HG03095 (cell line): ENCODE results near the gene ATXN3L.
"Not testable (repeated sequence)": the region's sequence is repeated elsewhere in the genome, so short reads cannot be mapped to it uniquely, and the experiment has no call there.

ENCODE experiments used
- ATAC-seq: cut with Tn5 transposase; IDR thresholded peaks from one replicate; pipeline ENCODE4 v1.9.1; 2021; ENCODE audit warnings: moderate library complexity; ENCODE audit not compliant: unreplicated experiment

Gene ATXN3L

DNA sequence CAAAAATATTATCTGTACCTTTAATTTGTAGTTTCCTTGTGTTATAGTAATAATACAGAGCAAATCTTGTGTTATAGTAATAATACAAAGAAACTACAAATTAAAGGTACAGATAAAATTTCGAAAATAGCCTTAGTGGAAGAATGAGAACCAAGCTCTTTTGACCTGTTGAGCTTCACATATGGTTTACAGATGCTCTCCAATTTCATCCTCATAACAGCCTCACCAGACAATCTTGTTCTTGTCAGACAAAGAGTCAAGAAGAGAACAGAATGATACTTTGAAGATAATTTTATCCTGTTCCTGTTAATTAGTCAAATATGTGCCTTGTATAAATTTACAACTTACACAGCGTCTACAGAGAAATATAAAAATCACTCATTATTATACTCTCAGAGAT, 12.8 kb downstream of the ATXN3L start:
- ATAC-seq, result no peak

DNA sequence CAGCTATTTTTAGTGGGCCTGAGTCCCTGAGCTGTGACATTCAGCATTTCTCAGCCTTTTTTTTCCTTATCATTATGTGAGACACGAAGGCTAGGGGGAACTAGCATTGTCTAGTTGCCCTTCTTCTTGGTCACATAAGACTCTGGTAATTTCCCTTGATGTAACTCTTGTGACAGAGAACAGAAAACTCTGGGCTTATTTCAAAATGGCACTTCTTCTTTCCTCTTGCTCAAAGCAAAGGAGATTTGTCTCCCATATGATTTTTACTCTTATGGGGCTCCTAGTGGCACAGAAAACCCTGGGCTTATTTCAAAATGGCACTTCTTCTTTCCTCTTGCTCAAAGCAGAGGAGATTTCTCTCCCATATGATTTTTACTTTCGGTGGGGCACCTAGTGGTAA, 14.7 kb downstream of the ATXN3L start:
- ATAC-seq, result no peak

DNA sequence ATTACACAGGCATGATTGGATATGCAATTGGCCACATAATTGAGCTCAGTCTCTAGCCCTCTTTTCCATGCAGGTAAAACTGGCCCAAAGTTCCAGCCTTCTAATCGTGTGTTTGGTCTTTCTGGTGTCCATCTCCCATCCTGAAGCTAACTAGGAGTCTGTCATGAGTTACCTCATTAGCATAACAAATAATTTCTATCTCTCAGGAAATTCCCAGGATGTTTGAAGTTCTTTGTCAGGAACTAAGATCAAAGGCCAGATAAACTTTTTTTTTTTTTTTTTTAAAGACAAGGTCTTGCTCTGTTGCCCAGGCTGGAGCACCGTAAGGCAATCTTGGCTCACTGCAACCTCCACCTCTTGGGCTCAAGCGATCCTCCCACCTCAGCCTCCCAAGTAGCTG, 15.8 kb downstream of the ATXN3L start:
- no peak for ATAC-seq

DNA sequence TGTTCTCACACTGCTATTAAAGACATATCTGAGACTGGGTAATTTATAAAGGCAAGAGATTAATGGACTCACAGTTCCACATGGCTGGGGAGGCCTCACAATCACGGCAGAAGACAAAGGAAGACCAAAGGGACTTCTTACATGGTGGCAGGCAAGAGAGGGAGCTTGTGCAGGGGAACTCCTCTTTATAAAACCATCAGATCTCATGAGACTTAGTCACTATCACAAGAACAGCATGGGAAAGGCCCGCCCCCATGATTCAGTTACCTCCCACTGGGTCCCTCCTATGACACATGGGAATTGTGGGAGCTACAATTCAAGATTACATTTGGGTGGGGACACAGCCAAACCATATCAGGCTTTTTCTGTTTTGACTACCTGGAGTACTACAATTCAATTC, 16.6 kb downstream of the ATXN3L start:
- ATAC-seq, result not testable (repeated sequence)

DNA sequence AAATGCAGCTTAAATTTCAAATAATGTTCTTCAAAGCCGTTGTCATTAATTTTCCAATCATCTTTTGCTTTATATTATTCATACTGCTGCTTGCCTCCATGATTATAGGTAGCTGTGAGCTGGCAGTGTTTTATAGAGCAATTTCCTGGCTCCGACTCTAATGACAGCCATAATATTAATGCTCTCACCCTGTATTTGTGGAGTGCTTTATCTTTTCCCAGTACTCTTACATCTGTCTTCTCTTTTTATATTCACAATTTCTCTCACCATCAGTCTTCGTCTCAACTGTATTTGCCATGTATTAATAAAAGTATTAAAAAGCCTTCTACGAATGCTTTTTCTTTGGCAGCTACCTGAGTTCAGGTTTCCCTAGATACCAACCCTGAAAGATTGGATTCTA, 21.0 kb downstream of the ATXN3L start:
- no peak for ATAC-seq

DNA sequence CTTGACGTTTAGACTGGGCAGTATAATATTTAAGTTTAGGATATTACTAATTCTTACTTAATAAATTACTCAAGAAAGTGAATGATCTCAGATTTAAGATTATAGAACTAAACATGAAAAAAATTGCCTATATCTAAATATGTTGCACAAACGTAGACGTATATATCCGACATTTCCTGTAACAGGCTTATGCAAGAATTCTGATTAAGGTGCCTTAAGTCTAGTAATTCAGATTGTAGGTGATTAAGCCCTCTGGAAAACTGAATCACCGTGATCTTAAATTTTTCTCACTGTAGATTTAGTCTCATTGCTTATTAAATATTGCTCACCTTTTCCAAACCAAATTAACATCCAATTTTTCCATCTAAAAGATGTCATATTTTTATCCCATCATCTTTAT, 24.0 kb downstream of the ATXN3L start:
- no peak for ATAC-seq

DNA sequence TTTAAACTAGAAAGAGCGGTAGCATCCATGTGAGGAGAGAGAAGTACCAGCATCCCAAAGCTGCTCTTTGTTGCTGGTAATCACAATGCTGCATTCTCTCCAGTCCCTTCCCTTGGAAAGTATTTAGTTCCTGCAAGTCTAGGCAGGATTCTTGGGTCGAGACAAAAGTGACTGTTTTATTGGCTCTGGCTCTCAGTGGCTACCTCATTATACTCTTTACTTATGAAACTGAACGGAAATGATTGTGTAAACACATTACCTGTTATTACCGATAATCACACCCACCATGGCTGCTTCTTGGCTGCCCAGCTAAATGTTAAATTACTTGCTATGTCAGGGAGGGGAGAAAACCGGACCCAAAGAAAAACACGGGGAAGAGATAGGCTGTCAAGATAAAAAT, 26.2 kb downstream of the ATXN3L start:
- no peak for ATAC-seq

DNA sequence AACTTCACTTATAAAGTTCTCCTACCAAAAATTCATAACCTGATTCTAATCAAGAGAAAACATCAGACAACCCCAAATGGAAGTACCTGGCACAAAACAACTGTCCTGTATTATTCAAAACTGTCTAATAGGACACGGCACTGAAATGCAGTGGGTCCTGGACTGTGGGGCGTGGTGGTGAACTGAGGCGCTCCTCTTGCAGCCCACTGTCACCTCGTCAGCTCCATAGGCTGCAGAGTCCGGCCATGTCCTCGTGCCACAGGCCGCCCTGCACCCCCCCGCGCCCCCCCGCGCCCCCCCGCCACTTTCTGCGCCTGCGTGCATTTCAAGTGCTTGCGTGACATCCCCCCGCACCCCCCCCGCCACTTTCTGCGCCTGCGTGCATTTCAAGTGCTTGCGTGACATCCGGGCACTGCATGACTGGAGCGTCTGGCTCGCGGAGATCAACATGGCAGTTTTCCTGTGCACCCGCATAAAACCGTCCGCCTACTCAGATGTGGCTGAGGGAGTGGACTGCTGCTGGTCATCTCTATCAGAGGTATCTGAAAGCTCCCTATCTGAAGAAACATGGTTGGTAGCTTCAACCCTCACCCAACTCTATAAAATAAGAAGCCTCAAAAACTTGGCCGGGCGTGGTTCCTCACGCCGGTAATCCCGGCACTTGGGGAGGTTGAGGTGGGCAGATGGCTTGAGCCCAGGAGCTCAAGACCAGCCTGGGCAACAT, 28.8 kb downstream of the ATXN3L start:
- ATAC-seq, result no peak

DNA sequence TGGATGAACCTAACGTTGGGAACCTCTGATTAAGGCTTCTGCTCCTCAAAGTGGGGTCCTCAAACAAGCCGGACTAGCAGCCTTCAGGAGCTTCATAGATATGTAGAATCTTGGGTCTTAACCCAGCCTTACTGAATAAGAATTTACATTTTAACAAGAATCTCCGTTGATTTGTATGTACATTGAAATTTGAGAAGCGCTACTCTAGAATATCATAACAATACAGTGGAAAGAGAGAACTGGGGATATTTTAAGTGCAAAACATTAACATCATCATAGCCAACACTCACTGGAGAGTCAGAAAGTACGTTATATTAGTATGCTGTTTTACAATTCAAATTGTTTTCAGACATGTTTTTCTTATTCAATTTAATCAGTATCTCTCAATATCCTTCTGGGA, 31.2 kb downstream of the ATXN3L start:
- no peak for ATAC-seq

DNA sequence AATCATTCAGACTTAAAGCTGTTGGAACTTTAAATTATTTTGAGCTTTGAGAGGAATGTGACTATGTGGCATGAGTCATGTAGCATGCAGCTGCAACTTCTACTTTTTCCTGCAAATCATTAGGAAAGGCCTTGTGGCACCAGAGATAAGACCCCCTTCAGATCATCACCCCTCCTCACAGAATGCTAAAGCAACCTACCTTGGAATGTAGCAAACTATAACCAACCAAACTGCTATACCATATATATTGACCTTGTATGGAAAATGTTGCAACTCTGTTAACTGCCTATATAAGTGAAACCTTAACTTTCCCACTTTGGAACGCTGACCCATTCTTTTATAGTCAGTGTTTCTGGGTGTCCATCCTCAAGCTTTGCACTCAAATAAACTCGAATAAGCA, 32.0 kb downstream of the ATXN3L start:
- ATAC-seq, result no peak

DNA sequence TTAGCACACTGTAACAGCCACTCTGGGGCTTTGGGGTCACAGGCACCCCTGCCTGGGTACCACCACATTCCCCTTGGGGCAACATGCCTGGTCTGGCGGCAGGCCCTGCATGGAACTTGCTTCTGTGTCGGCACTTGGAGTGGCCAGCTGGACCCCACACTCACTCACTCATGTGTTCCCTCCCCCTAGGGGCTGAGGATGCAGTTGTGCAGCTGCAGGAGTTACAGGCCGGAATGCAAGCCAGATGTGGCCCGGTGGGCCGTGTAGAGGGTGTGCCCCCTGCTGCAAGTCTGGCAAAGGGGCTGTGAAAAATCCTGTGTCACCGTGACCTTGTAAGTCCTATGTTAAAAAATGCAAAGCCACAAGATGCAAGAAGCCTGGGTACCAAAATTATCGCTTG, 34.2 kb downstream of the ATXN3L start:
- no peak for ATAC-seq

DNA sequence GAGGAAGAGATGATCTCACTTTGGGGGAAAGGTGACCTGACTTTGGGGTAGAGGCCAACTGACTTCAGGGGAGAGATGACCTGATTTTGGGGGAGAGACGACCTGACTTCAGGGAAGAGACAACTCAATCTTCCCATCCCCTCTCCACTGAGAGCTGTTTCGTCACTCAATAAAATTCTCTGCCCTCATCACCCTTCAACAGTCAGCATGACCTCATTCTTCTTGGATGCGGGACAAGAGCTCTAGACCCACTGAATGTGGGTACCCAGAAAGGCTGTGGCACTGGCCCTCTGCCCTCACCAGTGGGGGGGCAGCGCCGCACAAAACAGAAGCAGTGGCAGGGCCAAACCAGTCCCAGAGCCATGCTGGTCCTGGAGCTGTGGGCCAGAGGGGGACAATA, 34.6 kb downstream of the ATXN3L start:
- ATAC-seq, result no peak

DNA sequence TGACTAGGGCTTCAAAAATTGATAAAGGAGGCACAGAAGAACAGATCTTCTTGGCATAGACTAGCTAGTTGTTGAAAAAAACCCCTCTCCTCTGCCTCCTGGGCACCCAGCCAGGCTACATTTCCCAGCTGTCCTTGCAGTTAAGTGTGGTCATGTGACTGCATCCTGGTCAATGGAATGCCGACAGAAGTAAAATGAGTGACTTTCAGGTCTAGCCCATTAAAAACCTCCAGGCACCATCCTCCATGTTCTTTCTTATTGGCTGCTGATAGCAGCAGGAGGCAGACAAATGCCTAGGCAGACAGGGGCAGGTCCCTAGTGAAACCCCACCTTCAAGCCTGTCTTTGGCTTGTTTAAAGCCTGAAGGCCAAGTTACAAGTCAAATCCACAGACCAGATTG, 35.3 kb downstream of the ATXN3L start:
- ATAC-seq, result no peak

DNA sequence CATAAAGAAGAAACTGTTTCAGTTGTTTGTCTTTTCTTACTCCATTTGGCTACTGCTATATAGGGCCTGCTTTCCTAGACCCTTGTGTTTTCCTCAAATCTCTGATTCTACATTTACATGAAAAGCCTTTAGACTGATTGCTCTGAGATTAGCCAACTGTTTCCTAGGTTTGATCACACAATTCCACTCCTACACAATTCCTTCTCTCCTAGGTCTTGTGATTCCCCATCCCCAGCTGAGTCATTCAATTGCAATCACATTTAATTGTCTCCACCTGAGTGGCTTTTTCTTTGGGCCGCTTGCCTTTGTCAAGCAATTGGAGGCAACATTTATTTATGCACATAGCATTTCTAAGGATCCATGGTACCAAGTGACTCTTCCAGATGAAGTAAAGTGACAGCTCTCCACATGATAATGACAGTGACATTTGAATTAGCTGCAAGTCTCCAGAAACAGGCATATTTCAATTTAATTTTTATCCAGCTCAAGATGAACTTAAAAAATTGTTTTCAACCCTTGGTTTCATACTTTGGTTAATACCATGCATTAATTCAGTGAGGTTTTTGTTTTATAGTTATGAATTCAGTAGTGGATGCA, 35.8 kb downstream of the ATXN3L start:
- ATAC-seq, result no peak

DNA sequence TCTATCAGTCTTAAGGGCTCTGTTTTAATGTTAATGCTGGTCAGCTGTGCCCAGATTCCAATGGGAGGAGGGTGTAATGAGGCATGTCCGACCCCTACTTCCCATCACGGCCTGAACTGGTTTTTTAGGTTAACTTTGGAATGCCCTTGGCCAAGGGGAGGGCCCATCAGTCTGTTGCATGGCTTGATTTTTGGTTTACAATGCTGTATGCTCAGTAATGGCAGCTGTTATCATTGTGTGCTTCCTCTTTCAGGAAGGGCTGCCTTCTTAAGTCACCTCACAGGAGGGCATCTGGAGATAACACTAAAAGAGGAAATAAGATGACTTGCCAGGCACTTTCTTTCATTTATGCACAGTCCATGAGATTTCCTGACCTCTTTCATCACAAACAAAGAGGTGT, 36.3 kb downstream of the ATXN3L start:
- no peak for ATAC-seq

DNA sequence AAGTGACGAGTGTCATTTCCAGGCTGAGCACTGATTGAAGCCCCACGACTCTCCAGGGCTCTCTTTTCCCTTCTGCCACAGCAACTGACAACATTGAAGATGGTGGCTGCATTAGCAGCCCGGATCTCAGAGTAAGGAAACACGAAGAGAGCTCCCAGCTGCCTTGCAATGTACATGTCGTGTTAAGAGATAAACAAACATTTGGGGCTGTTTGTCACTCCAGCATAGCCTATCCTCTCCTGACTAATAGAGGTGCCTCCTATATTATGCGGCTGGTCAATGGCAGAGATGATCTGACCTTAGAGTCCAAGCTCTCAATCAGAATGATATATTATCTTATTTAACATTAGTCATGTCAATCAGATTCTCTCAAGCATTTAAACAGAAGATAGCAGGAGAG, 38.6 kb downstream of the ATXN3L start:
- no peak for ATAC-seq

DNA sequence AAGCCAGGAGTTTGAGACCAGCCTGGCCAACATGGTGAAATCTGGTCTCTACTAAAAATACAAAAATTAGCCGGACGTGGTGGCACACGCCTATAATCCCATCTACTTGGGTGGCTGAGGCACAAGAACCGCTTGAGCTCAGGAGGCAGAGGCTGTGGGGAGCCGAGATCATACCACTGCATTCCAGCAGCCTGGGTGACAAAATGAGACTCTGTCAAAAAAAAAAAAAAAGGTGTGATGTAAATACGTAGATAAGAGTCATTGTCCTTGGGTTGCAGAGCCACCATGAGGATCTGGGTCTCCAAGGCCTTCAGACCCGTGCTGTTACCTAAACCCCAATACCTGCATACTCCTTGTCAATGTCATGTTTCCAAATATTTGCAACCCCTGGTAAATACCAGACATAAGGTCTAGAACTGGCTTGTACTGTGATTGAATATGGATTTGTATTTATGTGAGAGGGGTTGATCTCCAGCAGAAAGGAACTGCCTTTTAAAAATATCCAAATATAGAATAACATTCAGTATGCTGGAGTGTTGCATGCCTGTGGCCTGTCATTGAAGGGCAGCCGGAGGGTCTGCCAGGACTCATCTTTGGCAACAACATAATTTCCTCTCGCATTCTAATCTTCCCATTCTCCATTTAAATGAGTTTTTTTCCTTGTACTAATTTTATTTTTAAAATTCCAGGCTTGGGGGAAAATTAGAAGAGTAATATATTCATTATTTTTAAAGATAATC, 40.4 kb downstream of the ATXN3L start:
- no peak for ATAC-seq

DNA sequence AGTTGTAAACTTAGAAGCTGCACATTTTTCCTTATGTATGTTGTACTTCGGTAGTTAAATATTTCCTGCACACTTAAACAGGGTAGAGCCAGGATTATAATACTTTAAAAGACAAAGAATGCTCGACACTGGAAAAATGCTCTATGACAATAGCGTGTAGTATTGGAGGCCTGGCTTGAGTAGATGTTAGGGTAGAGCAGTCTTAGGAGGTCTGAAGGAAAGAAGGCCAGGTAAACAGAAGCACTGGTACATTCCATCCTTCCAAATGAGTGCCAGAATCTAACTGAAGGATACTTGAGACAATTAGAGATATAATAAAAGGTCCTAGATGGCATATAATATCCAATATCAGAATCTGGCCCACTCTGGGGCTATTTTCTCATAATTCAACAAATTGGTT, 42.3 kb downstream of the ATXN3L start:
- no peak for ATAC-seq

DNA sequence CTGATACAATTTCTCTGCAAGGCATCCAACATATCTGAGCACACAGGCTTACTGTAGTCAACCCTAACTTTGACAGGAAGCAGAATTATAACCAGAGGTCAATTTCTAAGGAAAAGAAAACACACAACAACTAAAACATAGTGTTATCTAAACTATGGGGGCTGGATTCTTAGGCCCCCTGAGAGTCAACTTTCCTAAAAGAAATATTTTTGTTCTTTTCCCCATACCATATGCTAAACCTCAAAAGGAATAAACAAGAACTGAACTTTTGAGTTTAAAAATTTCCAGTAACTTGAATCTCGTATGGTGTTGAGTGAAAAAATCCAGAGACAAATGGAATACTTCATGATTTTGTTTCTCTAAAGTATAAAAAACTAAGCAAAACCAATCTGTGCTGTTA, 42.9 kb downstream of the ATXN3L start:
- ATAC-seq, result no peak

DNA sequence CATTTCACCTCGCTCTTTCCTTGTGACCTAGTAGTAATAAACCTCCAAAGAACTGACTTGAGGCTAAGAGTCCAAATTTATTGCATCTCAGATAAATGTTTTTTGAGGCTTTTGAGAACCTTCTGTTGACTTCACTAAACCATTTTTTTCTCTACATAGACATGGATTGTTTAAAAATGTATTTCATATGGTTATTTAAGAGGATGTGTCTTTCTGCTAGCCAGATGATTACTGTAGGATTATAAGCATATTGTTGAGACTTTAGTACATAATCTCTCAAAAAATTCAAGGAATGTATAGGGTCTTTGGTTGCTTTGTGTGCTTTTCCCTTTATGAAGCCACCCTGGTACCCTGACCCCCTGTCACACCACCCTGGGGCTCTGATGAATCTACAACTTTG, 44.8 kb downstream of the ATXN3L start:
- ATAC-seq, result no peak

DNA sequence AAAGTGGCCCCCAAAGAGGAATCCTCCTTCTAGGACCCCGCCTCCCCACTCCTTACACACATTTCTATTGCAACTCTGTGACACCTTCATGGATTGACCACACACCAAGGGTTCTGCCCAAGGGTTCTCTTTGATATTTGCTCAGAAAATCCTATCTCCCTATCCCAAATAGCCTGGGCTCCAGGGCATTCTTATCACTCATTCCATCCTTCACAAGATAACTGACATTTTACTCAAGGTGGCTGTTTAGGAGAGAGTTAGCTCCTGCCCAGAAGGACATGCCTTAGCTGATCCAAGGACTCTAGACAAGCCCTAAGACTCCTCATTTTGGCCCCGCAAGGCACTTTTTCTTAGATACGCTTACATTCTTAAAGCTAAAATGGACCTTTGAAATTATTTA, 47.4 kb downstream of the ATXN3L start:
- no peak for ATAC-seq

DNA sequence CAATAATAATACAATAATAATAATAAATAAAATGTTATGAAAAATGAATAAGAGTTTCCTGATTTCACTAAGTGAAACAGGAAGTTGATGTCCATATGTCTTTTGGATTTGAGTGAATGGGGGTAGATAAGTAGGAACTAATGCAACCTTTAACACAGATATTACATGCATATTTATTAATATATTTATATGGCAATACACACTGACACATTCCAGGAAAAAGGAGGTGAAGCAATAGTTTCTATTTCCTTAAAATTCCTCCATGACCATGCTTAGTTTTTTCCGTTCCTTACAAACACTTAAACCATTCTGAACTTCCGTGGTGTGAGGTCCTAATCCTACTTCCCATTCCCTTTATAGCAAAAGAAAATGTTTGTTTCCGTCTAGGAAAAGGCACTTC, 48.3 kb downstream of the ATXN3L start:
- ATAC-seq, result no peak
